Measurements from ENCODE around the gene CALB2.
"Not testable (repeated sequence)": the region's sequence is repeated elsewhere in the genome, so short reads cannot be mapped to it uniquely, and the experiment has no call there.

CALB2 gene, protein sequence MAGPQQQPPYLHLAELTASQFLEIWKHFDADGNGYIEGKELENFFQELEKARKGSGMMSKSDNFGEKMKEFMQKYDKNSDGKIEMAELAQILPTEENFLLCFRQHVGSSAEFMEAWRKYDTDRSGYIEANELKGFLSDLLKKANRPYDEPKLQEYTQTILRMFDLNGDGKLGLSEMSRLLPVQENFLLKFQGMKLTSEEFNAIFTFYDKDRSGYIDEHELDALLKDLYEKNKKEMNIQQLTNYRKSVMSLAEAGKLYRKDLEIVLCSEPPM

DNA sequence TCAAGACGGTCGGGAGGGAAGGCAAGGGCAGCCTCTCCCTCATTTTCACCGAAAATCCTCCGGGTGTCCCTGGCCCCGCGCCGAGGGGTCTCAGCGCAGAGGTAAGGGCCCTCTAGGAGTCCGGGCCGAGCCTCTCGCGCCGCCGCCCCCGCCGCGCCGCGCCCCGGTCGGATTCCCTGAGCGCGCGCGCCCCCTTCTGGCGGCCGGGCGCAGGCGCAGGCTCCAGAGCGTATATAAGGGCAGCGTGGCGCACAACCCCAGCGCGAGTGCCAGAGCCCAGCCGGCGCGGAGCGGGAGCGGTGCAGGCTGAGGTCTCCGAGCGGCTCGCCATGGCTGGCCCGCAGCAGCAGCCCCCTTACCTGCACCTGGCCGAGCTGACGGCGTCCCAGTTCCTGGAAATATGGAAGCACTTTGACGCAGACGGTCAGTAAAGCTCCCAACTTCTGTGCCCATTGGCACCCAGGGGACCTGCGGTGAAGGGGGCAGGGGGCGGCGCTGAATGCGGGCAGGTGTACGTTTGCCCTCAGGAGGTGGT lies at the start of gene CALB2:
TSS of gene CALB2 (plus strand) at position 260 of the 535 bp plus-strand sequence. CDS start at position 330, 70 bp downstream.
- peak; percentile 47 to 61 for DNase-seq

DNA sequence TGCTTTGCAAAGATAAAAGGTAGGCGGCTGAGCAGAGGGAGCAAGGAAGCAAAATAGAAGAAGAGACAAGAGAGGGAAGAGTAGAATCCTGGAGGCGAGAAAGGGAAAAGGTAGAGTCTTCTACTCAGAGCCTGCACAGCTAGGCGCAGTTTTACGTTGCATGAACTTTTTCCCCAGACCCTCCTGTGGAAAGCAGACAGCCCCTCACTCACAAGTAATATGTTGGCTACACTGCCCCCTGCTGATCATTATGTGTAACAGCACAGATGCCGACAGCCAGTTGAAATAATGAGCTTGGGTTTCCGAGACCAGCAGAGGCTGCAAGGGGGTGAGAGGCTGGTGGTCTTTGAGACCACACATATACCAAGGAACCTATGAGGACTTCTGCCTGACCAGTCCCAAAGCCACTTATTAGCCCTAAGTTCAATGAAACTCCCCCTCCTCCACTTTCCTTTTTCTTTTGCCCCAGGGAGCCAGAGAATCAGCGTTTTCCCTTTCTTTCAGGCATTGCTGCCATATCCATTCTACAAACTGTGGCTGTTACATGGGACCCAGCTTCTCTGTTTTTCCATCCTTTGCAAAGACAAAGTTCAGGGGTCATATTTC lies 46.9 kb upstream of the CALB2 start:
- DNase-seq = peak; percentile 6

DNA sequence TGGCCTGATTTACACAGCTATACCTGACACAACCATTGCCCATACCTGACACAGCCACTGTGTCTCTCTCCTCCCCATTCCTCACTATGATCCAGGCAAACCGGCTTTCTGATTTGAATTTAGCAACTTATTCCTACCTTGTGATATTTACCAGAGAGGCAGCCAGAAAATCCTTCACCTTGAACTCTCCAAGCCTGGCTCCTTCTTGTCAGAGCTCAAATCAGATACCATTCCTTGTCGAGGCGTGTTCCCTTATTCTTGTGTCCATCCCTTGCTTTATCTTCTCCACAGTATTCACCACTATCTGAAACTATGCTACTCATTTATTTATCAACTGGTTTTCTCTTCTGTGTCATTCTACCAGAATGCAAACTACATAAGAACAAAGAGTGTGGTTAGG lies 44.9 kb upstream of the CALB2 start:
- DNase-seq = not testable (repeated sequence)

DNA sequence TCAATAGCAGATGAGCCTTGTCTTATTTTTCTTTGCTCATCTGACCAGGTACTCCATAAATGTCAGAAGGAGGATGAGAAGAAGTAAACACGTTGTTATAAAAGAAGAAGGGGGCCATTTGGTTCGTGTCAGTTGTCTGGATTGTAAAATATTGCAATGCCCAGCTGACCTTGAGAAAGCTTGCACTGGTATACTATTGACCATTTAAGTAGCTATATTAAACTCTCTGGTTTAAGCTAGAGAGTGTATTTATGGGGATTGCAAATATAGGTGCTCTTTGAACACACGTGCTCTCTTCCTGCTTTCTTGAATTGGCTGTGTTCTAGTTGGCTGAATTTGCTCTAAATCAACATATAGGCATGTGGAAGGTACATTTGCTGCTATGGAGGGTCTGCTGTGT lies 43.3 kb upstream of the CALB2 start:
- DNase-seq = no peak

DNA sequence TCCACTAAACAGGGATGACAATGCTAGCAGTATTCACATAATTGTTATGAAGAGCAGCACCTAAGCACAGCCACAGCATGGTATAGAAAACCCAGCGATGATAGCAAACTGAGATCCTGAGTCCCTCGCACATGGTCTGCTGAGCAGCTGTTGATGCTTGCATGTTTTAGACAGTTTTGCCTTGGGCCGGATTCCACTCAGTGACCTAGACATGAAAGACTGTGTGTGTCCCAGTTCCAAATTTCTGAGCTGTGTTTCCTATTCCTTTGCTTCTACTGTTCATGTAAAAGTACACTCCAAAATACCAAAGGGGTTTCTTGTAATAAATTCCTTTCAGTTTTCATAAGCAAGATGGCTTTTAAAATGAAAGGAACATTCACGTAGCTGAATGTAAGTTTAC lies 38.5 kb upstream of the CALB2 start:
- no peak for DNase-seq

DNA sequence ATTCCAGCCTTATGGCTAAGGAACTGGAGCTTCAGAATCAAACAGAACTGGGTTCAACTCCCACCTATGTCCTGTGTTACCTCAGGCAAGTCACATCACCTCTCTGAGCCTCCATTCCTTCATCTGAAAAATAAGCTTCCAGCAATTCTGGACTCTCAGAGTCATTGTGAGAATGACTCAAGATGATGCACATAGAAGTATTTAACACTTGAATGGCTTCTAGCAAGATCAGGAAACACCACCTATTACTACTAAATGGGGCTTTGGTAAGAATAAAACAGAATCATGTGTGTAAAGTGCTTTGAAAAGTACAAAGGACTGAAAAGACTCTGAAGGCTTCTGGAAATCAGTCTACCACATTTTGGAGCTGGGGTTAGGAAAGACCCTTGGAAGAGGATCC lies 30.8 kb upstream of the CALB2 start:
- DNase-seq = no peak

DNA sequence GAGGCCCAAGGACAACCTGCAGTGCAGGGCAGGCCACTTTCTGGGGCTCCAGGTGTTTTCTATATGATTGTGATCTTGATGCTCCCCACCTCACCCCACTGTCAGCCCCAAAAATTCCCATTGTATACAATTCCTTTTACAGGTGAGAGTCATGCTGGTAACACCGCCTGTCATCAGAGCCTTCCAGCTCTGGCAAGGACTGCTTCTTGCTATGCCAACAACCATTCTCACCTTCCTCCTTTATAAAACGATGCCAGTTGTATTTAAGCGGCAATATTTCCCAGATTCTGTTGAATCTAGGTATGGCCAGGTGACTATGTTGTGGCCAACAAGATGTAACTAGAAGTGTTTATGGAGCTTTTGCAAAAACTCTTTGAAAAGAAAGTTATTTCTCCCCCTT lies 30.4 kb upstream of the CALB2 start:
- no peak for DNase-seq

DNA sequence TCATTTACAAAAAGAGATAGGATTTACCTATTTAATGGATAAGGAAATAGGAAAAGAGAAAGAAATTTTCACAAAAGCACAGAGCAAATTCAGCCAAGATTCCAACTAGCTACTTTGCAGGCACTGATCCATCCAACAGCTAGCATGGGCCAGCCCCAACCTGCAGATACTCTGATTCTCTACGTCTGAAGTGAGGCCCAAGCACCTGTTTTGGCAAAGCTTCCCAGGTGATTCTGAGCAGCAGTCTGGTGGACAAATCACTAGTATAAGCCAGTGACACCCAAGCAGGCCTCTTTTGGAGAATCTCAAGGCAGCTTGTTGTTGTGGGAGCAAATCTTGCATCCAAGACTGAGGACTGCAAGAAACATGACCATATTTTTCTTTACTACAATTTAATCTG lies 20.9 kb upstream of the CALB2 start:
- no peak for DNase-seq

DNA sequence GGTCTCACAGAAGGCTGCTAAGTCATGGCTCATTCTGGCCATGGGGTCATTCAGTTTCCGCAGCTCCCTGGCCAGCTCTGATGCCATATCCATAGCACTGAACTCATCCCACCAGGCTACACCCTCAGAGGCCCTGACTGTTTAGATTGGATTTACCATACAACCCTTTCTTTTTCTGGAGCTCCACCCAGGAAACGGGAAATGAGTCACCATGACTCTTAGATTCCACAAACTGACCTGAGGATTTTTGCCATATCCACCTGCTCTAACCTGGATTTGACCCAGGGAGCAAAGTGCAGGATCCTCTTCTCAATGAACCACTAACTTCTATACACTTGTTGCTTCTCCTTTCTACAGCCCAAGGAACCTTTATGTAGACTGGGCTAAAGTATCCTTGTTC lies 20.3 kb upstream of the CALB2 start:
- DNase-seq = no peak

DNA sequence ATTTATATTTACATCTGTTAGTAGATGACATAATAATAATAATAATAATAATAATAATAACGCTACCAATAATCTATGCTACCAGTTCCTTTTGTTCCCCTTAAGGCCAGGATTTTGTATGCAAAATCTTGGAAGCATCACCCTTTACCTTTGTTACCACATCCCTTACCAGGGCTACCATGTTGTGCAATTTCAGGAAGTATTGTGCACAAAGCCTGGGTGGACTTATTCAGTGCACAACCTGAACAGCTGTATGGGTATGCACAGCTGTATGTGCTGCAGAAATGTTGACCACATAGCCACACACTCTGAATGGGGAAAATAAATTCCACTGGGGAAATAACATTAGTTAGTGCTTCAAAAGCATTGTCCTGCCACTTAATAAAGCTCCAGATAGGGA lies 19.9 kb upstream of the CALB2 start:
- DNase-seq = no peak

DNA sequence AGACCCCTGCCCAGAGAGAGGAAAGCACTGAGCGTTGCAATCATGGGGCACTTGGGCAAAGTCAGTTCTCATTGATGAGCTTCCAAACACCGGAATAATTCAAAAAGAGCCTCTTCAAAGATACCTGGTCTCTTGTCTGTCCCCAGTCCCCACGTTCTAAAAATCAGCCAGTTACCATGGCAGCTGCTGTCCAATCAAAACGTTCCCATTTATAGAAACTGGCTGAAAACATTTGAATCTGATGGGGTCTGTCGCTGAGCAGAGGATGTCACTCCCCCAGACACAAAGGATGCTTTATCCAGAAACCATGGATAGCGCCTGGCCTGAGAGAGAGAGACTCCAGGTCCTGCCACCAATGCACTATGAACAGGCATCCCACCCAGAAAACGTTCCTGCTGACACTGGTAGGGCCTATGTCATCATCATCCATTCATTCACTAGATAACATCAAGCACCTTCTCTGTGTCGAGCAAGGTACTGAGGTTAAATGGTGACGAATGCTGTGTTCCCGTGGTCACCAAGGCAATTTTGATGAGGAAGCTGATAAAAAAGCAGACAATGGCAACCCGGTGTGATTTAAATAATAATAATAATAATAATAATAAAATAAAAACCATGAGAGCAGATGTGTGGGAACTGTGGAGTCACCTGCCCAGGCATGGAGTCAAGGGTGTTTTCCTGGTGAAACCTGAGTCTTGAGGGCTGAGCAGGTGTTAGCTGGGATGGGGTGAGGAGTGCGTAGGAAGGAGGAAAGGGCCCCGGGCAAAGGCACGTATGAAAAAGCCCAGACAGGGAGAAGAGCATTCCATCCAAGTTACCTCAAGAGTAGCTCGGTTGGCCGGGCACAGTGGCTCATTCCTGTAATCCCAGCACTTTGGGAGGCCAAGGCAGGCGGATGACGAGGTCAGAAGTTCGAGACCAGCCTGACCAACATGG lies 19.0 kb upstream of the CALB2 start:
- DNase-seq = no peak

DNA sequence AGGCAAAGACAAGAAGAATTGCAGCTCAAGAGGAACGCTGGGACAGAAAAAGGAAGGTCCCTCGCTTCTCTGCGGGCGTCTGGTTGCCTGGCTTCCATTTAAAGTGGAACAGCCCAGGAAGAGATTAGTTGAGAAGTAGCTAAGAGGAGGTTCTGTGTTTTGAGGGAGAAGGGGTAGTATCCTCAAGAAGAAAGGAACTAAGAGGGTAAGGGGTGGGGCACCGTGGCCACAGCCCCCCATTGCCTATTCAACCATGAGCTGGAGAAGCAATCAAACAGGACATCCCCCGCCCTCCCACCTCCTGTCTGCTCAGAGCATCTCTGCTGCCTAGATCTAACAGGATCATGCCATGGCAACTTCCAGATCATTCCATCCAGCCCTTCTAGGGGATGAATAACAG lies 18.1 kb upstream of the CALB2 start:
- DNase-seq = no peak

DNA sequence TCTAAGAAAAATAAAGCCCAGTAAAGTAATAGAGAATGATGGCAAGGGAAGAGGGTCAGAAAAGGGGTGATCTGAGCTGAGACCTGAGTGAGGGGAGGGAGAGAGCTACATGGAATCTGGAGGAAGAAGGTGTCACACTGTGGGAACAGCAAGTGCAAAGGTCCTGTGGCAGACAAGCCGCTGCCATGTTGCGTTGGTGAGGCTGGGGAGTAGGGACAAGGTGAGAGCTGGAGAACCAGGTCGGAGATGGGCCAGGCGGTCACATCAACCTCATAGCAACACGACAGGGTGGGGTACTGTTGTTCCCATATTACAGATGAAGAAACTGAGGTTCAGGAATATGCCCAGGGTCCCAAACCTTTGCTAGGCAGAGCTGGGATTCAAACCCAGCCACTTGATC lies 16.6 kb upstream of the CALB2 start:
- DNase-seq = no peak

DNA sequence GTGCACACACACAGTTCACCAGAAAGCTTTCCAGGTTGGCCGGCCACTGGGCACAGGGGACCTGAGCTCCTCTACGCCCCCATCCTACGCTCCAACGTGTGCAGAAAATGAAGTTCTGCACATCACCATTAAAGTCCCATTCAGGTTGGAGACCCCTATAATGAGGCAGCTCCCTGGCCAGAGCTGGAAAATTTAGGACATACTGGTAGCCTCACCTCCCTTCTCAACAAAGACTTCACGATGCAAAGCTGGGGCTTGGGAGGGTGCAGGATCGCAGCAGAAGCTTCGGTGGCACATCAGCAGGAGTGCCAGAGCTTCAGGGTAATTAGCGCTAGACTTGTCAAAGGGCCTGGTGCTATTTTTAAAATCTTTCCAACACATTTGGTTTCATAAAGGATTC lies 15.4 kb upstream of the CALB2 start:
- DNase-seq = no peak

DNA sequence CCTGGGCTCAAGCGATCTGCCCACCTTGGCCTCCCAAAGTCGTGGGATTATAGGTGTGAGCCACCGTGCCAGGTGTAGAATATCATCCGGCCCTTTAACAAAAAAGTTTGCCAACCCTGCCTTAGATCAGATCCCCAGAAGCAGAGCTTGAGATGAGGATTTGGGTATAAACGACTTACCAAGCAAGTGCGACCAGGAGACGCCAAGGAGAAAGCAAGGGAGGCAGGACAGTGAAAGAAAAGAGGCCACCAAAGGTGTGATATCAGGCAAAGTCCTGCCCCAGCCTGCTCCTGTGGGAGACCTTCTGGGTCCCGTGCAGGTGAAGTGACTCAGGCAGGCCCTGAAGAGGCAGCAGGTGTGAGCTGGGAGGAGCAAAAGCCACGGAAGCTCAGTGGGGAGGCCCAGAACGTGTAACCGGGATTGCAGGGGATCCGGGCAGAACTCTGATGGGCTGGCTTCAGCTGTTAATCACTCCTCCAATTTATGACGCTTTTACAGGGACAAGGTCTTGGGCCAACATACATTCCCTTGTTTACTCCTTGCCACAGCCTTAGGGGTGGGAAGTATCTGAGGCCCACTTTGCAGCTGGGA lies 14.1 kb upstream of the CALB2 start:
- DNase-seq = no peak

DNA sequence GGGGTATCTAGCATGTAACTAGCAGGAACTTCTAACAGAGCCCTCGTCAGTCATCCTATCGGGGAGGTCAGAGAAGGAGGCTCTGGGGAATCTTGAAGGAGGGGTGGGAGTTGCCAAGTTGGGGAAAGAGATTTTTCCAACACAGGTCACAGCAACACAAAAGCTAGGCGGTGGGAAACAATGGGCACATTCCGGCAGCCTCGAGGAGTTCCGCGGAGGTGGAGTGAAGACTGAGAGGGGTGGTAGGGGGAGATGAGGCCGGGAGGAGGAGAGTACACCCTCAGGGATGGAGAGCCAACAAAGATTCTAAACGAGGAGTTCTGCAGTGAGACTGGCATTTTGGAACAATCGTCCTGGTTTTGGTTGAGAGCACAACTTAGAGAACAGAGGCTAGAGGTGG lies 13.5 kb upstream of the CALB2 start:
- no peak for DNase-seq

DNA sequence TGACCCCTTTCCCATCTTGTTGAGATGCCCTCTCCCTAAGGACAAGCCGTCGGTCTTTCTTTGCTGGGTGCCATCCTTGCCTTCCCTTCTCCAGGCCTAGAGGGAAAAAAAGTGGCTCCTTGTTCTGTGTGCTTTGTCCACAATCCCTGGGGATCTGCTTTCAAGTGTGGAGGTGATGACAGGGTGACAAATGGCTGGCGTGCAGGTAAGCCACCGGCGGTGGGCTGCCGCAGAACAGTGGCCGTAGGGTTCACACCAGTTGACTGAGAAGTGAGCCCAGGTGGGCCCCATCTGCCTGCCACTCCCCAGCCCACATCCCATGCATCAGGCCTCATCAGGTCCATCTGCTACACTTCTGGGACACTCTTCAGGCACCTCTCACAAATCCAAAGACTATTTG lies 11.4 kb upstream of the CALB2 start:
- DNase-seq = no peak

DNA sequence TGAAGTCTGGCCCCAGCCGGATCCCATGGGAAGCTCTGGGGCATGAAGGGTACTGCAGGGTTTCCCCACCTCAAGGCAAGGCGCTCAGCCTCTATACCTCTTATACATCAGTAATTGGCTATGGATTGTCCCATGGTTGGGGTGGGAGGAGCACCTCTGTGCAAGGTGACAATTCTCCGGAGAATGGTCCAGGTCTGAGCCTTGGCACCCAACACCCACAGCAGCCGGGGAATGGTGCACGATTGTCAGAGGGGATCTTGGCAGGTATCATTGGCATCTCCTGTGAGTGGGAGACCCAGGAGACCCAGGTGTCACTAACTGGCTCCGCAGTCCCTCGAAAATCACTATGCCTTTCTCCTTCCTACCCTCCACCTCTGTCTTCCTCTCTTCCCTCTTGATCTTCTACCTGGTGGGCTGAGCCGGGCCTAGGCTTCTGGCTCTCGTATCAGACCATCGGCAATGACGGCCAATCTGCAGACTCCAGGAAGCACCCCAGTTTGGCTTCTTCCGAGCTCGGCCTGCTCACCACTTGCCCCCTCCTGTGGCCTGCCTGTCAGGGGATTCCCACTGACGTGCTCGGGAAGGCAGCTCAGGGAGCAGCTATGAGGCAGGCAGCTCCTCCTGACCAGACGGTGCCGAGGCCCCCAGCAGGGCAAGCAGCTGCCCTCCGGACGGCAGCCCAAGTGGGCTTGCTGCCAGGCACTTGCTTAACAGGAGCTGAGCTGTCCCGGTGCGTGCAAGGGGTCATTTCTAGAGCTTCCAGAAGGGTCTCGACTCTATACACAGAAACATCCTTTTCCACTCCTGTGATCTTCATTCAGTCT lies 10.0 kb upstream of the CALB2 start:
- no peak for DNase-seq

DNA sequence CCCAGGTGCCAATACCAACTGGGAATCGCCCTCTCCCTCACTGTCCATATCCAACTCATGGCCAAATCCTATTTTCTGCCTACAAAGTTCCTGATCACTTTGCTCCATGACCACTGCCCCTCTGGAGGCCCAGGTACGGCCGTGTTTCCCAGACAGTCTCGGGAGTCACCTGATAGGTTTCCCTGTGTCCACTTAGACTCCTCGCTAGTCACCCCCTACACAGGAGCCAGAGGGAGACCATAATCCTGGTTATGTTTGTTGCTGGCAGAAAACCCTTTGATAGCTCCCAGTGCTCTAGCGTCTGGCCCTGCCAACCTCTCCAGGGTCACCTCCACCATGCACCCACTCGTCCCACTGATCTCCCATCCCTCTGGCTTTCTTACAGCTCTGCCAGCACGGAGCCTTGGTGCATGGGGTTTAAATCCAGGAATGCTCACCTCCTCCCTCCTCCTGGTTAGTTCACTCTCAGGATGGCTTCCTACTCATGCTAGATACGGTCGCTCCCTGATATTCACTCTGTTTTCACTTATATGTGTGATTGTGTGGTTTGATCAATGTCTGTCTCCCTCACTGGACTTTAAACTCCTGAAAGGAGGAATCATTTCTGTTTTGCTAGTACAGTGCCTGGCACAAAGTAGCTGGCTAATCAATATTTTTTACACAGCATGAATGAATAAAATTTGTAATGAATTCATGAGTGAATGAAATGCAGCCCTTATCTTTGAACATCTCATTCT lies 7.5 kb upstream of the CALB2 start:
- no peak for DNase-seq

DNA sequence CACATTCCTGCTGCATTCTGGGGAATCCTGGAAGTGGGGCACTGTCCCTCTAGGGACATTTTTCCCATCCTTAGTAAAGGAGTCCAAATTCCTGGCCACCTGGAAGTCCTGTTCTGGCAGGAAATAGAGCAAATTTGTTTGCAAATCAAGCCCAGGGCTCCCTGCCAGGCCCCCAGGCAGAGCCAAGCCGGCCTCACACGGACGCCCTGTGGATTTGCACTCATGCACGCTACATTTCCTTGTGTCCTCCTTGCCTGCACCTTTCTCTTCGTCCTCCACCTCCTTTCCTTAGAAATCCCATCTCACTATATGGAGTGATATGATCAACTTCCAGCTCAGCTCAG lies 7.0 kb upstream of the CALB2 start:
- no peak for DNase-seq

DNA sequence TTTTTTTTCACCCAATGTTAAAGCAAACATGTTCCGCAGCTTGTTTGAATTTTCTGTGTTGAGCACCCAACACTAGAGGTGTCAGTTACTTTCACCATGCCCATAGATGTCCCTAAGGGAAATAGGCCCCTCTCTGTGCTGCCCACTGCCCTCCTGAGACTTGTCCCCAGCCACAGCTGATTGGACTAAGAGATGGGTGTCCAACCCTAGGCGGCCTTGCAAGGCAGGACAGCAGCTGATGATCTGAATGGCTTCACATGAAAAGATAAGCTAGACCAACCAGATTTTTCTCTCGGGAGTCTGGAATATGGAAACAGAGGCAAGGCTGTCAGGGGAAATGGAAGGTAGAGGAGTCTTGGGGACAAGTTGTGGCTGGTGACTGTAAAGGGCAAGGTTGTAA lies 6.1 kb upstream of the CALB2 start:
- no peak for DNase-seq

DNA sequence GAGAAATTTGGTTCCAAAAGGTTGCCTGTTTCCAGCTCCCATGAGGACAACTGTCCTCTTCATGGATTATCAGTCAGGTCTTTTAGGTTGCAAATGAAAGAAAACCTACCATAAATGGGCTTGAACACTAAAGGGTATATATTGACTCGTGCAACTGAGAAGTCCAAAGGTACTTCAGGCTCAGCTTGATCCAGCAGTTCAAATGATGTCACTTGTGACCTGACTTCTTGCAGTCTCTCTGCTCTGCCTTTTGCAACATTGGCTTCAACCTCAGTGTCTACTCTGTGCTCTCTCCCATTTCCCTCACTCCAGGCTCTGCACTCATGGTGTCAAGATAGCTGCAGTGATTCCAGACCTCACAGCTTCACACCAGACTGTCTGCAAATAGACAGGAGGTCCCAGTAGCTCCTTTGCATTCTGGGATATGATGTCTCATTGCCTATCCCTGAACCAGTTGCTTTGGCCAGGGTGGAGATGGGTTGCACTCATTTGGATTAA lies 5.5 kb upstream of the CALB2 start:
- no peak for DNase-seq
